Esophagus muscularis mucosa (tissue), 4 donors: ENCODE data around the gene HOXD10. TPM values are rescaled to one million over a fixed set of nuclear protein-coding genes. Genes with fewer than 3 reads are reported as not detected.

ENCODE experiments used
- DNase-seq: peaks from one replicate; pipeline ENCODE4 v3.0.0-alpha.2; 2017; ENCODE audit errors: extremely low spot score
- H3K27ac ChIP-seq, 4 donors: fragments of 200-600 bp; sonication (generic); replicated peaks in 1 of 4; 1 replicate in 3 of 4; 2 replicates in 1 of 4; pipeline ENCODE4 v1.5.1; 2016 to 2019; ENCODE audit warnings: mild to moderate bottlenecking in 1 of 4
- H3K27me3 ChIP-seq, 4 donors: fragments of 200-600 bp; sonication (generic); one replicate each; pipeline versions ENCODE4 v1.5.1 to v1.6.0; 2016 to 2019
- H3K36me3 ChIP-seq, 4 donors: fragments of 200-600 bp; sonication (generic); one replicate each; pipeline ENCODE4 v1.5.1; 2016 to 2019
- H3K4me1 ChIP-seq, 4 donors: fragments of 200-600 bp; sonication (generic); one replicate each; pipeline ENCODE4 v1.5.1; 2016 to 2019
- H3K4me3 ChIP-seq, 4 donors: fragments of 200-600 bp; sonication (generic); 1 replicate in 2 of 4; 2 replicates in 2 of 4; pipeline ENCODE4 v1.5.1; 2016 to 2019; ENCODE audit warnings: mild to moderate bottlenecking in 4 of 4, moderate library complexity in 1 of 4
- H3K9me3 ChIP-seq, 4 donors: fragments of 200-600 bp; sonication (generic); 1 replicate in 3 of 4; 2 replicates in 1 of 4; pipeline ENCODE4 v1.5.1; 2016 to 2019
- EP300 ChIP-seq: sonication (generic); formaldehyde crosslinking; IDR thresholded peaks from one replicate; pipeline ENCODE4 v1.6.1; 2017; ENCODE audit warnings: antibody characterized with exemption
- POLR2A ChIP-seq: fragments of 450-650 bp; IDR thresholded peaks from one replicate; pipeline ENCODE4 v1.6.1; 2017; ENCODE audit warnings: antibody characterized with exemption, moderate library complexity, mild to moderate bottlenecking, low read depth
- POLR2AphosphoS5 ChIP-seq, 2 donors: sonication (generic); formaldehyde crosslinking; IDR thresholded peaks; one replicate each; pipeline ENCODE4 v1.6.1; 2017; ENCODE audit warnings: antibody characterized with exemption in 2 of 2
- WGBS: methylation state at CpG from one replicate; pipeline ENCODE4 v1.1.5; 2018; 5-methylcytosine and 5-hydroxymethylcytosine counted together
- intact Hi-C: fragments of 100-400 bp; cut with DNase I; formaldehyde crosslinking; loops from one replicate; pipeline ENCODE4 v1.15.1; 2023
- total RNA-seq, 4 donors: library from RNA; depleted of rRNA; stranded (reverse); fragments of >200 nt; gene quantifications; one replicate each; pipeline versions ENCODE4 v1.1.0 to v1.2.1, GENCODE V29; 2016
- TF ChIP-seq, protein P1 (sequence below), 3 experiments: fragments of 200-600 bp in 2 of 3; fragments of 450-650 bp in 1 of 3; sonication (generic) in 2 of 3; IDR thresholded peaks; one replicate each; pipeline ENCODE4 v1.5.1; 2017 to 2019; ENCODE audit warnings: antibody characterized with exemption in 3 of 3, mild to moderate bottlenecking in 2 of 3, moderate library complexity in 1 of 3

The HOXD10 gene
- total RNA-seq, 4 donors from 2014 or later: 0.42 to 0.50 TPM; not detected in 2

DNA sequence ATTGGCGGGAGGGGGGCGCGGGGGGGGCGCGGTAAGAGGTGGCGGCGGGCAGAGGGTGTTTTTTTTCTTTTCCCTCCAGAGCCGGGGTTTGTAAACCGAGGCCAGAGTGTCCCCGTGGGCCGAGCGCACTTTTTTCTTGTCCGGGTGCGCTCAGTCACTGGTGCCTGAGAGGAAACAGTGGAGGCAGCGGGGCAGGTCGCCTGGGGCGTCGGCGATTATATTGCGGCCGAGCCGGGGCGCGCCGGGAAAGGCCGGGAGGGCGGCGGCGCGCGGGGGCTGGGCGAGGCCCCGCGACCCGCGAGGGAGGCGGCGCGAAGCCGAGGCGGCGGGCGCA lies 13.2 kb downstream of the HOXD10 start:
- no peak for DNase-seq
- Histone ChIP-seq H3K27ac (peak overlapping the region; percentile 56 to 78 (median 71)), H3K9me3 (no peaks in the 10 kb centered on the region), H3K4me3 (peak overlapping the region; percentile 52 to 61 (median 53)), H3K36me3 (no peaks in the 10 kb centered on the region), H3K4me1 (peaks cover 14 to 49% (median 26%) of the 10 kb centered on the region in 4 donors), H3K27me3 (peaks cover 0 to 100% (median 75%) of the 10 kb centered on the region in 4 donors)
- no CpG with 5 or more reads among the region's 43 CpGs for WGBS
- intact Hi-C loops: loop anchor here (5.0 kb wide), 4 partner anchors 328 to 688 kb away; no protein-coding TSS in a partner anchor
- TF ChIP-seq POLR2A: no peak
- TF ChIP-seq EP300: no peak
- TF ChIP-seq, protein P1, sequence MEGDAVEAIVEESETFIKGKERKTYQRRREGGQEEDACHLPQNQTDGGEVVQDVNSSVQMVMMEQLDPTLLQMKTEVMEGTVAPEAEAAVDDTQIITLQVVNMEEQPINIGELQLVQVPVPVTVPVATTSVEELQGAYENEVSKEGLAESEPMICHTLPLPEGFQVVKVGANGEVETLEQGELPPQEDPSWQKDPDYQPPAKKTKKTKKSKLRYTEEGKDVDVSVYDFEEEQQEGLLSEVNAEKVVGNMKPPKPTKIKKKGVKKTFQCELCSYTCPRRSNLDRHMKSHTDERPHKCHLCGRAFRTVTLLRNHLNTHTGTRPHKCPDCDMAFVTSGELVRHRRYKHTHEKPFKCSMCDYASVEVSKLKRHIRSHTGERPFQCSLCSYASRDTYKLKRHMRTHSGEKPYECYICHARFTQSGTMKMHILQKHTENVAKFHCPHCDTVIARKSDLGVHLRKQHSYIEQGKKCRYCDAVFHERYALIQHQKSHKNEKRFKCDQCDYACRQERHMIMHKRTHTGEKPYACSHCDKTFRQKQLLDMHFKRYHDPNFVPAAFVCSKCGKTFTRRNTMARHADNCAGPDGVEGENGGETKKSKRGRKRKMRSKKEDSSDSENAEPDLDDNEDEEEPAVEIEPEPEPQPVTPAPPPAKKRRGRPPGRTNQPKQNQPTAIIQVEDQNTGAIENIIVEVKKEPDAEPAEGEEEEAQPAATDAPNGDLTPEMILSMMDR (IDR thresholded peaks at IDR 0.05): no peak
- no peak for TF ChIP-seq POLR2AphosphoS5 (IDR thresholded peaks at IDR 0.05)

DNA sequence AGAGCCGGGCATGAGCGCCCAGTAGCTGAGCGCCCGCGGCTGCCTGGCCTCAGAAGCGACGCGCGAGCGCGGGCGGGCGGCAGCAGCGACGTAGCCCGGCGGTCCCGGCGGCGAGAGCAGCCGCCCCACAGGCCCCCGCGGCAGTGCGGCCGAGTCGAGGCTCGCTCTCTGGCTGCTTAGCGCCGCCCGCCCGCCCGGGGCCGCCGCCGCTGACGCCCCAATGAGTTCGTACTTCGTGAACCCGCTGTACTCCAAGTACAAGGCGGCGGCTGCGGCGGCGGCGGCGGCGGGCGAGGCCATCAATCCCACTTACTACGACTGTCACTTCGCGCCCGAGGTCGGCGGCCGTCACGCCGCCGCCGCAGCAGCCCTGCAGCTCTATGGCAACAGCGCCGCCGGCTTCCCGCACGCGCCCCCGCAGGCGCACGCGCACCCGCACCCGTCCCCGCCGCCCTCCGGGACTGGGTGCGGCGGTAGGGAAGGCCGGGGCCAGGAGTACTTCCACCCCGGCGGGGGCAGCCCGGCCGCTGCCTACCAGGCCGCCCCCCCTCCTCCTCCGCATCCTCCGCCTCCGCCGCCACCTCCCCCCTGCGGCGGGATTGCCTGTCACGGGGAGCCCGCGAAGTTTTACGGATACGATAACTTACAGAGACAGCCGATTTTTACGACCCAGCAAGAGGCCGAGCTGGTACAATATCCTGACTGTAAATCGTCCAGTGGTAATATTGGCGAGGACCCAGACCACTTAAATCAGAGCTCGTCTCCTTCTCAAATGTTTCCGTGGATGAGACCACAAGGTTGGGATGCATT lies 13.8 kb downstream of the HOXD10 start:
- H3K36me3 ChIP-seq: no peaks in the 10 kb centered on the region
- 6% methylated on average over 4 of the region's 100 CpGs for WGBS
- no peak for DNase-seq
- no peaks in the 10 kb centered on the region for H3K9me3 ChIP-seq
- TF ChIP-seq POLR2A: no peak
- no peak for TF ChIP-seq POLR2AphosphoS5 (IDR thresholded peaks at IDR 0.05)
- TF ChIP-seq, protein P1 (IDR thresholded peaks at IDR 0.05): no peak
- TF ChIP-seq EP300: no peak
- H3K4me3 ChIP-seq: peak overlapping the region; percentile 52 to 61 (median 53)
- intact Hi-C loops: no loop called here
- H3K4me1 ChIP-seq: peaks cover 14 to 49% (median 26%) of the 10 kb centered on the region in 4 donors
- peaks cover 0 to 100% (median 73%) of the 10 kb centered on the region in 4 donors for H3K27me3 ChIP-seq
- peak overlapping the region; percentile 56 to 78 (median 71) for H3K27ac ChIP-seq

DNA sequence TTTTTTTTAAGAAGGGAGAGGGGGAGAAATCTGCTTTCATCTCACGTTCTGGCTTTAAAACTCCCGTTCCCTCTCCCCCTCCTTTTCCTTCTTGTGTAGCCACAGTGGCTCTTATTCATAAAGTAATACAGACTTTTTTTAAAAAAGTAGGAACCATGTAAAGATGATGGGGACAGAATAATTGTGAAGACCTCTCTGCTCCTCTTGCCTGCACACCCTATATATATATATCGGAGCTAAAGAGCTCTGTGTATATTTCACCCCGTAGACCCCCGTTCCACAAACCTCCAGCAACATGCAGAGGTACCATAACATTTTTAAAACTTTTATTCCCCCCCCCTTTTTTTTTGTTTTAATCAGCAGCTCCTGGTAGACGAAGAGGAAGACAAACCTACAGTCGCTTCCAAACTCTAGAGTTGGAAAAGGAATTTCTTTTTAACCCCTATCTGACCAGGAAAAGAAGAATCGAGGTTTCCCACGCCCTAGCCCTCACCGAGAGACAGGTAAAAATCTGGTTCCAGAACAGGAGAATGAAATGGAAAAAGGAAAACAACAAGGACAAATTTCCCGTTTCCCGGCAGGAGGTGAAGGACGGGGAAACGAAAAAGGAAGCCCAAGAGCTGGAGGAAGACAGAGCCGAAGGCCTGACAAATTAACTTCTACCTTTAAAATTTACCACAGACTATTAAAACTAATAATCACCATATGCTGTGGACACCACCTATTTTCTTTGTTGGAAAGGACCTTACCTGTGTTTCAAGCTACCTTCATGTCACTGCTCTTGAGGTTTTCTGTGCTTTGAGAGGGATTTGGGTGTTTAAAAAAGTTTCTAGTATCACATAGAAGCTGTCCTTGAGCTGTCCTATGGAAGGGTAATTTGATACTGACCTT lies 14.6 kb downstream of the HOXD10 start:
- 19% methylated on average over 15 of the region's 15 CpGs for WGBS
- peaks cover 14 to 52% (median 29%) of the 10 kb centered on the region in 4 donors for H3K4me1 ChIP-seq

DNA sequence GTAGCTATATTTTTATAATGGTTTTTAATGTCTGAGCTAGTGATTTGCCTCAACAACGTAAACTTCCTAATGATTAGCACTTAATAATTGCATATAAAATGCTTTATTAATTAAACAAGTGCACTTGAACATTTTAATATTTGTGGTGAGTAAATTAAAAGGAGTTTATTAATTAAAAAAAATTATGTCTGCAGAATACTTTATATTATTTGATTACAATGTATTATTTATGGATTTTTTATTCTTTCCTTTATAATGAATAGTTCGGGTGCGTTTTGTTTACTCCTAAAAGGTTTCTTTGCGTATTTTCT lies 15.2 kb downstream of the HOXD10 start:
- Histone ChIP-seq H3K4me1 (peaks cover 18 to 57% (median 35%) of the 10 kb centered on the region in 4 donors), H3K9me3 (no peaks in the 10 kb centered on the region), H3K27ac (peak overlapping the region in 2 of 4 donors; percentile 56 to 78), H3K27me3 (peaks cover 6 to 100% (median 77%) of the 10 kb centered on the region in 4 donors), H3K4me3 (peak overlapping the region in 3 of 4 donors; percentile 6 to 61 (median 54)), H3K36me3 (no peaks in the 10 kb centered on the region)
- intact Hi-C loops: no loop called here
- TF ChIP-seq, protein P1 (IDR thresholded peaks at IDR 0.05): no peak
- TF ChIP-seq EP300: no peak
- TF ChIP-seq POLR2A: no peak
- no peak for TF ChIP-seq POLR2AphosphoS5 (IDR thresholded peaks at IDR 0.05)
- DNase-seq: no peak
- WGBS: 31% methylated on average over 4 of the region's 4 CpGs

More for the DNA sequence above, 14.6 kb downstream of the HOXD10 start:
- intact Hi-C loops: no loop called here
- Histone ChIP-seq H3K36me3 (no peaks in the 10 kb centered on the region), H3K9me3 (no peaks in the 10 kb centered on the region), H3K27ac (peak overlapping the region; percentile 56 to 78 (median 71)), H3K4me3 (peak overlapping the region; percentile 52 to 61 (median 53)), H3K27me3 (peaks cover 1 to 100% (median 75%) of the 10 kb centered on the region in 4 donors)
- TF ChIP-seq POLR2AphosphoS5 (IDR thresholded peaks at IDR 0.05): no peak
- TF ChIP-seq, protein P1 (IDR thresholded peaks at IDR 0.05): no peak
- TF ChIP-seq POLR2A: no peak
- no peak for TF ChIP-seq EP300
- DNase-seq: no peak
